HG03378 (cell line): ENCODE results near the gene CBFA2T3.

Experiments used
- ATAC-seq: cut with Tn5 transposase; IDR thresholded peaks from one replicate; pipeline ENCODE4 v1.9.1; 2021; ENCODE audit warnings: mild to moderate bottlenecking, moderate library complexity; ENCODE audit not compliant: unreplicated experiment

CBFA2T3 gene

DNA sequence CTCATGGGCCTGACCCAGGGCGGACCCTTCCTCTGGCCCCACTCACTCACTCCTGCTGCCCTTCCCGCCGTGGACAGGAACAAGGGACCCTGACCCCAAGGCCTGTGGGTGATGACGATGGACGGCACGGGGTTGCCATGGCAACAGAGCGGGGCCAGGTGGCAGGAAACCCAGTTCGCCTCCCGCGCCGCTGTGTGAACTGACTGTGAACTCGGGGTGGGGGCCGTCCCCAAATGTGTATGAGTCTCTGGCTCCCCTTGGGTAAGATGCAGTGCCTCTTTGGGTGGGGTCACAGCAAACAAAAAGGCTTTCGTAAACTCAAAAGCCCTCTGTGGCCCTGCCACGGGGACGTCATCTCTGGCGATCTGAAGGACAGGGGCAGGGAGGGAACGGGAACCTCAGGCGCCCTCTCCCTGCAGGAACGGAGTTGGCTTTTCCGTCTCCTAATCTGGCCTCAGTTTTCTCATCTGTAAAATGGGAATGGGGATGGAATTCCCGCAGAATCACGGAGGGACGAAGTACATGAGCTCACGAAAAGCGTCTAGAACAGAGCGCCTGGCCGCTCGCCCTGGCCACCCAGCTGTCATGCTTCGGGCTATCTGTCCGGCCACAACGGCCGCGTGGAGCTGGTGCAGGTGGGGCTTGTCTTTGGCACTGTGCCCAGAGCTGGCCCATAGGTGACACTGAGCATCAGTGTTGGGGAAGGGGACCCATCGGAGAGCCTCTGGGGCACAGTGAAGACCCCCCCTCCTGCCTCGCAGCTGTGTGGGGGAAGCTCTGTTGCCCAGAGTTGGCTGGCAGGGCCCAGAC lies 65.7 kb downstream of the CBFA2T3 start:
- ATAC-seq, result no peak

DNA sequence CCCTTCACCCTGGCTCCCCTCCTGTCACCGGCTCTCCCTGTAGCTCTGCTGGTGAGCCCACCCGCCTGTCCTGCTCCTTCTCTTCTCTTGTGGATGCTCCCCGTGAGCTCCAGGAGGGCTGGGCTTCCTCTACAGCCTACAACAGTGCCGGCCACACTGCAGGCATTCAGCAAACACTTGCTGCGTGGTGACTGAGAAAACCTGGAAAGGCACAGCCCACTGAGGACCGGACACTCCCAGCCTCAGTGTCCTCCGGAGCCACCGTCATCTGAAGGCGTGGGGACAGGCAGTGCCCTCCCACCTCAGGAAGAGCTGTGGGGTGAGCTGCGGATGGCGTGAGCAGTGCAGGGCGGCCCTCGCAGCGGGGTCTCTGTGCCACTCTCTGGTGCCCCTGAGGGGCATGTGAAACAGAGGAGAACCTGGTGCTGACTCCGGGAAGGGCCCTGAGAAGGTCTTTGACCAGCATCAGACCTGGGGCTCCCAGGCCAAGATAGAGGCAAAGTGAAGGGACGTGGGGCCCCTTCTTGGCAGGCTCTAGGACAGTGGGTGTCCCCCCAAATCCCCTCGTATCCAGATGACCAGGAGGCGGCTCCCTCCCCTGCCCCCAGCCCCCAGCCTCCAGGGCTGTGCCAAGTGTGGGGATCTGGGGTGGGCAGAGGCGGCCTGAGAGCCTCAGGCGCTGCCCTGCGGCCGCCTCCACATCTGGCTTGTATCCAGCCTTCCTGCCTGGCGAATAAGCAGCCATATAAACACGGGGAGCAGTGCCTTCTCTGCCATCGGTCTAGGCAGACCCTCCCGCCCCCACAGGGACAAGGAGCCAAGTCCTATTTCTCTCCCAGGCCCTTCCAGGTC lies 66.5 kb downstream of the CBFA2T3 start:
- ATAC-seq, result no peak

- no peak for ATAC-seq
These were observed 67.4 kb downstream of the CBFA2T3 start for GRCh38 chr16:88909431-88910210.

DNA sequence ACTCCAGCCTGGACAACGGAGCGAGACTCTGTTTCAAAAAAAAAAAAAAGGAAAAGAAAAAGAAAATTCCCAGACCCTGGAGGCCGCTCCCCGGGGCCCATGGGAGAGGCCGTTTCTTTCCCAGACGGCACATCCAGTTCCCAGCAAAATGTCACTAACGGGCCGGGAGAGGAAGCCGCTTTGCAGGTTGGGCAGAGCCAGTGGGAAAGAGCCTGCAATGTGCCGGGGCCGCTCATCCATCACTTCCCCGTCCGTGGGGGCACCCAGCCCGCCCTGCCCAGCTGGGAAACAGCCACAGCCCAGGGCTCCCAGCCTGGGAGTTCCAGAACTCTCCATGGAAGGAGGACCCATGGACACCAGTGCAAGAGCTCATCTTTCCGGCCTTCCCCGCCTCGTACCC lies 68.7 kb downstream of the CBFA2T3 start:
- ATAC-seq, result no peak

DNA sequence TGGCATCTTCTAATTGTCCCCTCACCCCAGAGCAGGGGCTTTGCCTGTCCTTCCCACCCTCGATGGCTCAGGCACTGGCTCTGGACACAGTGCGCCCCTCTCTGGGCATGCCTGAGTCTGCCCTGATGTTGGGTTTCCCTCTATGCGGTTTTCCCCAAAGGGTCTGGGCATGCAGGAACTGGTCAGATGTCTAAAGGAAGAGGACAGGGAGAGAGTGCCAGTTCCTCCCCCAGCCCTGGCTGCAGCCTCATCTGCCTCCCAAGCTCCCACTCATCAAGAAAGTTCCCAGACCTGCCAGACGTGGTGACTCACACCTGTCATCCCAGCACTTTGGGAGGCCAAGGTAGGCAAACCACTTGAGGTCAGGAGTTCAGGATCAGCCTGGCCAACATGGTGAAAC lies 69.2 kb downstream of the CBFA2T3 start:
- ATAC-seq, result no peak

GRCh38 chr16:88906535-88907105 lies 70.4 kb downstream of the CBFA2T3 start:
- ATAC-seq, result no peak

DNA sequence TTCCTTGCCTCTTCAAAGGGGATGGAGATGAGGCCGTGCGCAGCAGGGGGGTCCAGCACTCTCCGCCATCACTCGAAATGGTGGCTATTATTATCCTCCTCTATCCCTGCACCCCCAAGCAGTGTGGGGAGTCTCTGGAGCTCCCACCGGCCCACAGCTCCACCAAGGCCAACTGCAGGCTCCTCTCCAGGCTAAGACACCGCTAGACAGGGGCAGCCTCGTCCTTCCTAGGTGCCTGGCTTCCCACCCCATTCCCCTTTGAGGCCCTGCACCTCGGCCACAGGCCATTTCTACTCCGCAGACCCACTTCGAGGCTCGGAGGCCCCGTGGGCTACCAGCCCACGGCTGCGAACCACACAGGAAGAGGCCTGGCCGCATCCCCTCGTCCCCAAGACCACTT lies 71.0 kb downstream of the CBFA2T3 start:
- no peak for ATAC-seq

DNA sequence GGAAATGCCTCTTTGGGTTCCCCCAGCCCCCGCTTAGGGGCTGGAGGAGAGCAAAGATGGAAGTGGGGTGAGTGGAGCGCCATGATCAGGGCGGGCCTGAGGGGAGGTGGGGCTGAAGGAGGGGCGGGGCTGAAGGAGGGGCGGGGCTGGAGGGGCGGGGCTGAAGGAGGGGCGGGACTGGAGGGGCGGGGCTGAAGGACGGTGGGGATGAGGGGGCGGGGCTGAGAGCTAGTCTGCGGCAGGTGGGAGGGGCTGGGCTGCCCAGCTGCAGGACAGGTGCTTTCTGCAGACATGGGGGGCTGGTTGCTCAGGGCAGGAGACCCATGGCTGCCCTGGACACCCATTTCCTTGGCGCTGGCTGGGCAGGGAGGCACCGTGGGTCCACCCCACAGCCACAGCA lies 71.4 kb downstream of the CBFA2T3 start:
- ATAC-seq, result no peak

DNA sequence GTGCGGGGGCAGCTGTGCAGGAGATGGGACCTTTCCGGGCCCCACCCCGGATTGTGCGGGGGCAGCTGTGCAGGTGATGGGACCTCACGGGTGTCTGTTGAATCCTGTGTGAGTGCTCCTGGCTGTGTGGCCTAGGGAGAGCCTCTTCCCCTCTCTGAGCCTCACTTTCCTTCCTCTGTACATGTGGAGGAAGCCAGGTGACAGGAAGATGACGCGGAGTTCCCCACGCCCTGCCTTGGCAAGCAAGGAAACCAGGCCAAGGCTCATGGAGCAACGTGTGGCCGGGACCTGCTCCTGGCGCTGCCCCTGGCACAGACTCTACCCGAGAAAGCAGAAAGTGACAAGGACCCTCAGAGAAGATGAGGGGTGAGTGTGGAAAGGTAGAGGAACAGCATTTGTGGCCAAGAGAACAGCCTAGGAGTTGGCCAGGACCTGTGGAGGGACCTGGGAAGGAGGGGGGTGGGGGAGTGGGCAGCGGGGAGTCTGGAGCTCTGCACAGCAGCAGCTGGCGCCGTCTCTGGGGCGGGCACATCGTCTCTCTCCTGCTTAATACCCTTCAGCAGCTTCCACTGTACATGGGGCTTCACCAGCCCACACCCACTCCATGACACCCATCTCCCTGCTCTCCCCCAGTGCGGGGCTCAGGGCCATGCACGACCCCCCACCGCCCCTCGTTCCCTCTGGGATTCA lies 72.2 kb downstream of the CBFA2T3 start:
- ATAC-seq, result no peak

GRCh38 chr16:88903267-88903666 lies 73.7 kb downstream of the CBFA2T3 start:
- no peak for ATAC-seq

GRCh38 chr16:88902744-88903143 lies 74.3 kb downstream of the CBFA2T3 start:
- no peak for ATAC-seq

- ATAC-seq, result no peak
These were observed 75.2 kb downstream of the CBFA2T3 start for GRCh38 chr16:88901718-88902337.

DNA sequence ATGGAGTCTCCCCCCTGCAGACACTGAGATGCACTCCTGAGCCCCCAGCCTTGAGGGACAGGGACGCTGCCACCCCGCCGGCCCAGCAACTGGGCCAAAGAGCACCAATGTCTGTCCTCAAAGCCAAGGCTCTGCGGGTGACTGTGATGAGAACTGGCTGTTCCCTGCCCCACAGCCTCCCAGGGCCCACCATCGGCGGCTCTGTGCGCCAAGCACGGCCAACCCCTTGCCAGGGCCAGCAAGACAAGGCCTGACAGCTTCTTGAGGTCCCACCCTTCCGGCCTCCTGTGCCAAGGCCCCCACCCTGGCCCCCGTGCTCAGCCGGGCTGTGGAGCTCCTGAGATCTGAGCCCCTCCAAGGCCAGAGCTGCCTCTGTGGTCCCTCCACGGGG lies 76.3 kb downstream of the CBFA2T3 start:
- no peak for ATAC-seq

- no peak for ATAC-seq
These were observed 76.9 kb downstream of the CBFA2T3 start for GRCh38 chr16:88899901-88900661.

DNA sequence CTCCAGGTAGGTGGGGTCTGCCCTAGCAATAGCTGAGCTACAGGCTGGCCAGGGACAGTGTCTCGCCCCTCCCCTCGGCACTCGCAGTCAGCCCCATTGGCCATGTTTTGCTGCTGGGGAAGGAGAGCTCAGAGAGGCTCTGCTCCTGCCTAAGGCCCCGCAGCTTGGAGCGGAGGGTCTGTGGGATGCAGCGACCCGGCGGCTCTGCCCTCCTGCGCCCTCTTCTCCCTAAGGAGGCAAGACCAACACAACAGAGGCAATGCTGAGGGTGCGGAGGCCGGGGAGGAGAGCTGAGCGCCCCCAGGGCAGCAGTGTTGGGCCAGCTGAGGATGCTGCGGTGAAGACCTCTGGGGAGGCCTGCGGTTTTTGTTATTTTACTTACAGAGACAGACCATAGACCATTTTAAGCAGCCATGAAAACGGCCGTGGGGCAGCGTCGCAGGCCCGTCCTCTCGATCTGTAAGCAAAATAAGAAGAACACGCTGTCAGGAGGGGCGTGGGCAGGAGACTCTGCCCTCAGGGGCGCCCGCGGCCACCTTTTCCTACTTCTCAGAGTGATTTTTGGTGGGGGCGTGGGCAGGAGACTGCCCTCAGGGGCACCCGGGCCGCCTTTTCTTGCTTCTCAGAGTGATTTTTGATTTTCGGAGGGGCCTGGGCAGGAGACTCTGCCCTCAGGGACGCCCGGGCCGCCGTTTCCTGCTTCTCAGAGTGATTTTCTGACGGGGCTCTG lies 79.1 kb downstream of the CBFA2T3 start:
- ATAC-seq, result no peak

- no peak for ATAC-seq
These were observed 80.6 kb downstream of the CBFA2T3 start for GRCh38 chr16:88896238-88897070.

DNA sequence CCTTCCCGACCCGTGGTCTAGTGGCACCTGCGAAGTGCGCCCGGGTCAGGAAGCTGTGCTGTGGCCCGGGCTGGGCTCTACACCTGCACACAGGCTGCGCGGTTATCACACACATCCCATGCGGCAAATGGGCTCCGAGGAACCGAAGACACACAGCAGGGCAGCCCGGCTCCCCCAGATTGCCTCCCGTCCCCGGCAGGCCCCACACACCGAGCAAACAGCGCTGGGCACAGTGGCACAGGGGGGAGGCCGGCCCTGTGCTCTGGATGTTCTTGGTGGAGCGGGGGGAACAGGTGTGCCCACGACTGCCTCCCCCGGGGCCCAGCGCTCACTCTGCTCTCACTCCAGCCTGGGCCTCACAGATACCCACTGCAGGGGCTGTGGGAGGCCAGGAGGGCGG lies 81.7 kb downstream of the CBFA2T3 start:
- ATAC-seq, result no peak
